ENCODE data around the gene PNLIPRP2. TPM values are rescaled to one million over a fixed set of nuclear protein-coding genes. Genes with fewer than 3 reads are reported as not detected.

PNLIPRP2 gene
- total RNA-seq, 2 experiments from 2014 or later, result not detected

GRCh38 chr10:116659049-116659670 lies 38.4 kb downstream of the PNLIPRP2 start:
- no peak overlapping the region for H3K4me2 ChIP-seq (ENCODE audit: low read length)
- H3K79me2 ChIP-seq (ENCODE audit: insufficient read depth, low read depth, low read length), result no peaks in the 10 kb centered on the region
- ChIA-PET CTCF (ENCODE audit: unreplicated experiment) (no interaction called here), POLR2A (no interaction called here)
- H3K4me1 ChIP-seq (ENCODE audit: insufficient read depth, low read length, poor library complexity, severe bottlenecking), result no peaks in the 10 kb centered on the region
- DNase-seq (ENCODE audit: low spot score), result no peak
- BruUV-seq (replicated peaks), result no TSS peak
- H3K4me3 ChIP-seq (ENCODE audit: low read depth, low read length, poor library complexity, severe bottlenecking), result no peak overlapping the region
- intact Hi-C loops (cut with micrococcal nuclease; ENCODE audit: unreplicated experiment), result no loop called here
- no peaks in the 10 kb centered on the region for H3K9me2 ChIP-seq (ENCODE audit: insufficient read depth, low read length)
- no peak for TF ChIP-seq CTCF (conservative IDR thresholded peaks at IDR 0.05; ENCODE audit: low read length)
- H2AFZ ChIP-seq (ENCODE audit: low read length), result no peak overlapping the region
- no peak overlapping the region for H3K27ac ChIP-seq (ENCODE audit: low read depth, low read length, poor library complexity, severe bottlenecking)
- H4K20me1 ChIP-seq (ENCODE audit: insufficient read depth, low read length), result no peaks in the 10 kb centered on the region
- no peaks in the 10 kb centered on the region for H3K36me3 ChIP-seq (ENCODE audit: insufficient read depth, low read length)
- H3K9me3 ChIP-seq (ENCODE audit: low read length), result no peaks in the 10 kb centered on the region

- DNase-seq (ENCODE audit: low spot score), result no peak
- Histone ChIP-seq H3K4me1 (ENCODE audit: insufficient read depth, low read length, poor library complexity, severe bottlenecking) (no peaks in the 10 kb centered on the region), H4K20me1 (ENCODE audit: insufficient read depth, low read length) (no peaks in the 10 kb centered on the region), H2AFZ (ENCODE audit: low read length) (no peak overlapping the region), H3K9me3 (ENCODE audit: low read length) (no peaks in the 10 kb centered on the region), H3K4me2 (ENCODE audit: low read length) (no peak overlapping the region), H3K9me2 (ENCODE audit: insufficient read depth, low read length) (no peaks in the 10 kb centered on the region), H3K36me3 (ENCODE audit: insufficient read depth, low read length) (no peaks in the 10 kb centered on the region), H3K79me2 (ENCODE audit: insufficient read depth, low read depth, low read length) (no peaks in the 10 kb centered on the region), H3K27ac (ENCODE audit: low read depth, low read length, poor library complexity, severe bottlenecking) (no peak overlapping the region), H3K4me3 (ENCODE audit: low read depth, low read length, poor library complexity, severe bottlenecking) (no peak overlapping the region)
- no TSS peak for BruUV-seq (replicated peaks)
- ChIA-PET POLR2A (interaction anchor here (0.6 to 0.7 kb wide), 2 partner anchors 15 to 25 kb away, joined by 3 to 6 read pairs; no protein-coding TSS in a partner anchor), CTCF (ENCODE audit: unreplicated experiment) (no interaction called here)
- intact Hi-C loops (cut with micrococcal nuclease; ENCODE audit: unreplicated experiment), result no loop called here
- TF ChIP-seq CTCF (conservative IDR thresholded peaks at IDR 0.05; ENCODE audit: low read length) (no peak), EZH2phosphoT487 (IDR thresholded peaks at IDR 0.05; ENCODE audit: borderline replicate concordance, low read depth, low read length) (no peak)
Observed at GRCh38 chr10:116660860-116661259, 40.1 kb downstream of the PNLIPRP2 start.

- no peaks in the 10 kb centered on the region for H3K79me2 ChIP-seq (ENCODE audit: insufficient read depth, low read depth, low read length)
- POLR2A ChIA-PET, result interaction anchor here (0.7 kb wide), 2 partner anchors 126 to 631 kb away, joined by 3 to 5 read pairs; no protein-coding TSS in a partner anchor
- no peak overlapping the region for H2AFZ ChIP-seq (ENCODE audit: low read length)
- no peak overlapping the region for H3K27ac ChIP-seq (ENCODE audit: low read depth, low read length, poor library complexity, severe bottlenecking)
- H3K4me2 ChIP-seq (ENCODE audit: low read length), result no peak overlapping the region
- TF ChIP-seq CTCF (conservative IDR thresholded peaks at IDR 0.05; ENCODE audit: low read length), result no peak
- TF ChIP-seq EZH2phosphoT487 (IDR thresholded peaks at IDR 0.05; ENCODE audit: borderline replicate concordance, low read depth, low read length), result no peak
- H3K4me1 ChIP-seq (ENCODE audit: insufficient read depth, low read length, poor library complexity, severe bottlenecking), result no peaks in the 10 kb centered on the region
- no peaks in the 10 kb centered on the region for H4K20me1 ChIP-seq (ENCODE audit: insufficient read depth, low read length)
- no peak overlapping the region for H3K4me3 ChIP-seq (ENCODE audit: low read depth, low read length, poor library complexity, severe bottlenecking)
- DNase-seq (ENCODE audit: low spot score), result no peak
- intact Hi-C loops (cut with micrococcal nuclease; ENCODE audit: unreplicated experiment), result no loop called here
- no peaks in the 10 kb centered on the region for H3K9me3 ChIP-seq (ENCODE audit: low read length)
- no peaks in the 10 kb centered on the region for H3K36me3 ChIP-seq (ENCODE audit: insufficient read depth, low read length)
- no TSS peak for BruUV-seq (replicated peaks)
- CTCF ChIA-PET (ENCODE audit: unreplicated experiment), result no interaction called here
- no peaks in the 10 kb centered on the region for H3K9me2 ChIP-seq (ENCODE audit: insufficient read depth, low read length)
Observed at GRCh38 chr10:116663342-116663741, 42.6 kb downstream of the PNLIPRP2 start.
